NB4 (cell line): ENCODE results near the gene TSC22D1.

Experiments
- DNase-seq: peaks from one replicate; pipeline ENCODE4 v3.0.0; 2010; ENCODE audit warnings: low read depth
- H3K4me3 ChIP-seq: one replicate; pipeline ENCODE4 v1.5.1; 2011; ENCODE audit warnings: mild to moderate bottlenecking, low read depth, low read length, moderate library complexity
- MYC ChIP-seq: IDR thresholded peaks from 2 replicates; pipeline ENCODE4 v1.6.1; 2011; ENCODE audit warnings: low read depth, low read length
- POLR2A ChIP-seq: IDR thresholded peaks from 2 replicates; pipeline ENCODE4 v1.6.1; 2011; ENCODE audit warnings: mild to moderate bottlenecking; ENCODE audit not compliant: insufficient read length; ENCODE audit errors: extremely low read depth
- TF ChIP-seq, protein P1 (sequence below): IDR thresholded peaks from 2 replicates; pipeline ENCODE4 v1.6.1; 2011; ENCODE audit warnings: low read depth, low read length
- TF ChIP-seq, protein P2 (sequence below): IDR thresholded peaks from one replicate; pipeline ENCODE4 v1.5.1; 2012; ENCODE audit warnings: low read depth, low read length

TSC22D1 gene

DNA sequence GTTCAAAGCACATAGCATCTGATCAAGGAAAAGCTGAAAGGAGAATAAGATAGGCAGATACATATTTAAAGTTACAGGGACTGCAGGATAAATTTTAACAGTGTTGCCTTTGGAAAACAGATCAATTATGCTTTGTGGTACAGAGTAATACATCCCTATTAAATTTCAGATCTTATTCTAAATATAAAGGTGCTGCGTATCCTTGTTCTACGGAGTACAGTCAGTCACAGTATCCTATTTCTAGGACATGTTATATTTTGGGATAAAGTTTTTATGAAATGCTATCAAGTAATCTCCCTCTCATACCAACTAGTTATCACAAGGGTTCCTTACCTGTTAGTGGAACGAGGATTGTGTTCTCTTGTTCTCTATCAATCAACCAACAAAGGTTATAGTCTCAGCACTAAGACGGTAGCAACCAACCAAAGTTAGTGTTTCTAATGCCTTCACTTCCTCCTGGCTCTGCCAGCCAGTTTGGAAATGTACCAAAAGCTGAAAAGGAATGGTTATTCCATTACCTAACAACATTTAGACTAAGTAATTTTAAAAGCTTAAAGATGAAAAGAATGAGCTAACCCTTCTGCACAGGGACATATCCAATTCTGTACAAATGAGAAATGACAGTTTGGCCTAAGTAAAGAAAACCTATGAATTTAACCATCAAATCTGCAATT lies 35.2 kb downstream of the TSC22D1 start:
- DNase-seq, result no peak
- TF ChIP-seq, protein P1, sequence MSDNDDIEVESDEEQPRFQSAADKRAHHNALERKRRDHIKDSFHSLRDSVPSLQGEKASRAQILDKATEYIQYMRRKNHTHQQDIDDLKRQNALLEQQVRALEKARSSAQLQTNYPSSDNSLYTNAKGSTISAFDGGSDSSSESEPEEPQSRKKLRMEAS, result no peak
- TF ChIP-seq POLR2A (no peak), MYC (no peak)
- TF ChIP-seq, protein P2, sequence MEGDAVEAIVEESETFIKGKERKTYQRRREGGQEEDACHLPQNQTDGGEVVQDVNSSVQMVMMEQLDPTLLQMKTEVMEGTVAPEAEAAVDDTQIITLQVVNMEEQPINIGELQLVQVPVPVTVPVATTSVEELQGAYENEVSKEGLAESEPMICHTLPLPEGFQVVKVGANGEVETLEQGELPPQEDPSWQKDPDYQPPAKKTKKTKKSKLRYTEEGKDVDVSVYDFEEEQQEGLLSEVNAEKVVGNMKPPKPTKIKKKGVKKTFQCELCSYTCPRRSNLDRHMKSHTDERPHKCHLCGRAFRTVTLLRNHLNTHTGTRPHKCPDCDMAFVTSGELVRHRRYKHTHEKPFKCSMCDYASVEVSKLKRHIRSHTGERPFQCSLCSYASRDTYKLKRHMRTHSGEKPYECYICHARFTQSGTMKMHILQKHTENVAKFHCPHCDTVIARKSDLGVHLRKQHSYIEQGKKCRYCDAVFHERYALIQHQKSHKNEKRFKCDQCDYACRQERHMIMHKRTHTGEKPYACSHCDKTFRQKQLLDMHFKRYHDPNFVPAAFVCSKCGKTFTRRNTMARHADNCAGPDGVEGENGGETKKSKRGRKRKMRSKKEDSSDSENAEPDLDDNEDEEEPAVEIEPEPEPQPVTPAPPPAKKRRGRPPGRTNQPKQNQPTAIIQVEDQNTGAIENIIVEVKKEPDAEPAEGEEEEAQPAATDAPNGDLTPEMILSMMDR, result no peak
- H3K4me3 ChIP-seq, result no peak overlapping the region

DNA sequence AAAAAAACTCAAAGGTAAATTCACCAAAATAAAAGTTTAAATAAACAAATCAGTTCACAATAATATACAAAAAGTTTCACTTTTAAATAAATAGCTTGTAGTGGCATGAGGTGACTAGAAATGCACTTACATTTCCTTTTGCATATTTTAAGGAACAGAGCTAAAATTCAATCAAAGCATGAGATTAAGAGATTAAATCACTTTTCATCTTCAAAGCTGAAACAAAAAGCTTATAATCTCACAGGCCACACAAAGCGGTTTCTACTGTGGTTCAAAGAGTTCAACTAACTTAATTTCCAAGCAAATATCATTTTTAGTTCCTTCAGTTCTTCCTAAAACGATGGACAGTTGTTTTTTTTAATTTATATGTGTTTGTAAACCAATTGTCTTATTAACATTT lies 38.9 kb downstream of the TSC22D1 start:
- no peak for TF ChIP-seq POLR2A
- TF ChIP-seq, protein P1, result no peak
- no peak for TF ChIP-seq MYC
- TF ChIP-seq, protein P2, result no peak
- no peak overlapping the region for H3K4me3 ChIP-seq
- DNase-seq, result no peak

DNA sequence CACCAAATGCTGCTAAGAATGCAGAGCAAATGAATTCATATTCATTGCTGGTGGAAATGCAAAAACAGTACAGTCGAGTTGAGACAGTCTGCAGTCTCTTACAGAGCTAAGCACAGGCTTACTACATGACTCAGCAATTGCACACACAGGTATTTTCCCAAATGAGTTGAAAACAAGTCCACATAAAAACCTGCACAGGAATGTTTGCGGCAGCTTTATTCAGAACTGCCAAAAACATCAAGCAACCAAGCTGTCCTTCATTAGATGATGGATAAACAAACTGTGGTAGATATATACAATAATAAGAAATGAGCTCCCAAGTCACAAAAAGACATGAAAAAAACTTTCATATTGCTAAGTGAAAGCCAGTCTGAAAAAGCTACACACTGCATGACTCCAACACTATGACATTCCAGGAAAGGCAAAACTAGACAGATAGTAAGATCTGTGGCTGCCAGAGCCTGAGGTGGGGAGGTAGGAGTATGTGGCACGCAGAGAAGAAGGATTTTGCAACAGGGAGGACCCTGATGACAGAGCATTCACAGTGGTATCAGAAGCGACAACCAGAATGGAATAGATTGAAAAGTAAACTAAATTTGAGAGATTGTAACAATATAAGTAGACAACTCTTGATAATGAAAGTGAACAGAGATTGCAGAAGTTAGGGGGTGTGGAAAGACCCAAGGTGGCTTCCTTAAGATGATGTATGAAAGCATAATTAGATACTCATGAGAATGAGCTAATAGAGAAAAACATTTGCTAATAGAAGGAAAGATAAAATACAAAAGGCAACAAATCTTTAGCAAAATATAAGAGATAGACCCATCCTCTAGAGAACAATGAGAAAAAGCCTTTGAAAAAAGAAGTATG lies 52.7 kb downstream of the TSC22D1 start:
- TF ChIP-seq, protein P2, result no peak
- TF ChIP-seq POLR2A (no peak), MYC (no peak)
- TF ChIP-seq, protein P1, result no peak
- DNase-seq, result no peak
- H3K4me3 ChIP-seq, result no peak overlapping the region

DNA sequence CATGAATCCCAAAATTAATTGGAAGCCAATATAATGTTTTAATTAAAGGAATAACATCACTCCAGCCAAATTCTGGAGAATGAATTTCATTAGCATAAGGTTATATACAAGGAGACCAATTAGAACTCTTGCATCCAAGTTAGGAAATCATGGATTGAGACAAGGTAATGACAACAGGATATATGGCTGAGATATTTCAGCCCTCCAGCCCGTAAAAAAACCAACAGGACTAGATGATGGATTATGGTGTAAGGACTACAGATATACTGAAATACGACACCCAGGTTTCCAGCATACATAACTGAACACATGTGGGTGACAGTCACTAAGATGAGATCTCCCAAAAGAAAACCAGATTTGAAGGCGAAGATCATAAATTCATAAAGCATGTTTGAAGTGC lies 56.5 kb downstream of the TSC22D1 start:
- DNase-seq, result no peak
- no peak overlapping the region for H3K4me3 ChIP-seq
- TF ChIP-seq, protein P2, result no peak
- TF ChIP-seq POLR2A, result no peak
- TF ChIP-seq, protein P1, result no peak
- TF ChIP-seq MYC, result no peak

DNA sequence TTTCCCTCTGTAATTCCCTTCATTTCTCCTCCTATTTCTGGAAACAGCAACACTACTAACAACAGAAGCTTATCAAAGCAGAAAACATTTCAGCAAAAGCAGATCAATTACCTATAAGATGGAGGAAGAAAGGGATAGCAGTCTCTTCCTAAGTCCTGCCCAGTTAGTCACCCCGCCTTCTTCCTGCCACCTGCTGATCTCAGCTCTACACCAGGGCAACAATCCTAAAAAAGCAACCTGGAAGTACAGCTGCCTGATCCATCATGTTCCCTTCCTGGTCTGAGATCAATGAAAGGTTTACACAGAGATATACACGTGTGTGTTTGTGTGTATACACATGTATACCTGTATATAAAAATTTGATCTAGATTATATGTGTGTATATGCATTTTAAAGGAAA lies 59.4 kb downstream of the TSC22D1 start:
- H3K4me3 ChIP-seq, result no peak overlapping the region
- no peak for DNase-seq

More for the DNA sequence above, 59.4 kb downstream of the TSC22D1 start:
- TF ChIP-seq, protein P1, result no peak
- no peak for TF ChIP-seq POLR2A
- TF ChIP-seq, protein P2, result no peak
- no peak for TF ChIP-seq MYC
